ENCODE results near the gene OR2G3.

- TF ChIP-seq CTCF (IDR thresholded peaks at IDR 0.05): no peak
- no peak for TF ChIP-seq POLR2A (IDR thresholded peaks at IDR 0.05)
Observed at GRCh38 chr1:247613405-247613804, 8.0 kb downstream of the OR2G3 start.
